SJSA1 (cell line): ENCODE data around the gene TMEM138. TPM values are rescaled to one million over a fixed set of nuclear protein-coding genes. Genes with fewer than 3 reads are reported as not detected.

Experiments
- DNase-seq, 2 experiments: peaks; one replicate each; pipeline ENCODE4 v3.0.0-alpha.2; 2015 to 2020; ENCODE audit warnings: low spot score in 2 of 2, low read depth in 1 of 2
- H3K27ac ChIP-seq: fragments of 250-450 bp; sonication (Bioruptor Pico); 2 replicates; pipeline ENCODE4 v1.5.1; 2020; ENCODE audit warnings: mild to moderate bottlenecking, moderate library complexity
- H3K27me3 ChIP-seq: fragments of 250-450 bp; sonication (Bioruptor Pico); replicated peaks from 2 replicates; pipeline ENCODE4 v1.5.1; 2020; ENCODE audit warnings: mild to moderate bottlenecking, moderate library complexity
- H3K36me3 ChIP-seq: fragments of 250-450 bp; sonication (Bioruptor Pico); 2 replicates; pipeline ENCODE4 v1.5.1; 2020; ENCODE audit warnings: mild to moderate bottlenecking
- H3K4me1 ChIP-seq: fragments of 250-450 bp; sonication (Bioruptor Pico); replicated peaks from 2 replicates; pipeline ENCODE4 v1.6.1; 2021; ENCODE audit warnings: mild to moderate bottlenecking
- H3K4me3 ChIP-seq: fragments of 250-450 bp; sonication (Bioruptor Pico); 2 replicates; pipeline ENCODE4 v1.5.1; 2020; ENCODE audit warnings: mild to moderate bottlenecking
- H3K9me3 ChIP-seq: fragments of 250-450 bp; sonication (Bioruptor Pico); replicated peaks from 2 replicates; pipeline ENCODE4 v1.5.1; 2020; ENCODE audit warnings: mild to moderate bottlenecking
- total RNA-seq: library from RNA; depleted of rRNA; stranded (reverse); fragments of >200 nt; shearing (Covaris generic); gene quantifications from 2 replicates; pipeline ENCODE4 v1.2.3, GENCODE V29; 2014; rRNA removed

Gene TMEM138
- total RNA-seq, 1 experiment from 2014 or later, result 65.4 TPM

- no peaks in the 10 kb centered on the region for H3K4me1 ChIP-seq
- peaks cover 100% of the 10 kb centered on the region for H3K36me3 ChIP-seq
- H3K27ac ChIP-seq, result no peak overlapping the region
- no peaks in the 10 kb centered on the region for H3K27me3 ChIP-seq
- no peak for DNase-seq
- no peaks in the 10 kb centered on the region for H3K9me3 ChIP-seq
- no peak overlapping the region for H3K4me3 ChIP-seq
These were observed 54.8 kb downstream of the TMEM138 start for GRCh38 chr11:61416941-61417340.

- Histone ChIP-seq H3K4me1 (no peaks in the 10 kb centered on the region), H3K4me3 (no peak overlapping the region), H3K27me3 (no peaks in the 10 kb centered on the region), H3K27ac (no peak overlapping the region), H3K36me3 (peaks cover 100% of the 10 kb centered on the region), H3K9me3 (no peaks in the 10 kb centered on the region)
- no peak for DNase-seq
These were observed 55.5 kb downstream of the TMEM138 start for GRCh38 chr11:61417670-61418069.

- DNase-seq, result no peak
- Histone ChIP-seq H3K4me1 (no peaks in the 10 kb centered on the region), H3K27me3 (no peaks in the 10 kb centered on the region), H3K36me3 (peaks cover 97% of the 10 kb centered on the region), H3K27ac (no peak overlapping the region), H3K9me3 (no peaks in the 10 kb centered on the region), H3K4me3 (no peak overlapping the region)
These were observed 56.0 kb downstream of the TMEM138 start for GRCh38 chr11:61418136-61418535.

Other genes with a start within 250 kb of the TMEM138 start
- 22.2 and 29.9 TPM in 2 replicates for gene VPS37C, start 200.9 kb upstream of the TMEM138 start, total RNA-seq
- gene PGA3, start 158.9 kb upstream of the TMEM138 start, total RNA-seq, result not detected in 2 replicates
- not detected in 2 replicates for gene PGA4, start 140.0 kb upstream of the TMEM138 start, total RNA-seq
- not detected in 2 replicates for gene PGA5, start 121.2 kb upstream of the TMEM138 start, total RNA-seq
- gene VWCE, start 67.1 kb upstream of the TMEM138 start, total RNA-seq, result 0.03 and 0.26 TPM in 2 replicates
- gene DDB1, start 29.3 kb upstream of the TMEM138 start, total RNA-seq, result 188 and 303 TPM in 2 replicates
- gene TKFC, start 29.1 kb upstream of the TMEM138 start, total RNA-seq, result 15.8 and 28.5 TPM in 2 replicates
- gene CYB561A3, start 492 bp upstream of the TMEM138 start, total RNA-seq, result 51.4 and 60.1 TPM in 2 replicates
- 24.4 and 26.3 TPM in 2 replicates for gene TMEM216, start 30.2 kb downstream of the TMEM138 start, total RNA-seq
- gene CPSF7, start 67.6 kb downstream of the TMEM138 start, total RNA-seq, result 18.0 and 39.7 TPM in 2 replicates
- gene SDHAF2, start 67.8 kb downstream of the TMEM138 start, total RNA-seq, result 70.6 and 71.9 TPM in 2 replicates
- not detected in 2 replicates for gene LRRC10B, start 146.4 kb downstream of the TMEM138 start, total RNA-seq
- gene SYT7, start 218.7 kb downstream of the TMEM138 start, total RNA-seq, result not detected in 2 replicates